Measurements from ENCODE around the gene CA5A.

- TF ChIP-seq CTCF (IDR thresholded peaks at IDR 0.05) (no peak), POLR2A (IDR thresholded peaks at IDR 0.05) (no peak), EP300 (IDR thresholded peaks at IDR 0.05; ENCODE audit: low read depth) (no peak), POLR2AphosphoS5 (IDR thresholded peaks at IDR 0.05) (no peak)
These were observed 40.6 kb downstream of the CA5A start for GRCh38 chr16:87895641-87896141.

Data from transverse colon (tissue), 4 donors.